Esophagus squamous epithelium (tissue), 5 donors: ENCODE data around the gene TMEM63B. TPM values are rescaled to one million over a fixed set of nuclear protein-coding genes. Genes with fewer than 3 reads are reported as not detected.

Experiments
- DNase-seq: peaks from one replicate; lab custom pipeline; 2025; lab: John Stamatoyannopoulos, UW
- H3K27ac ChIP-seq, 4 donors: fragments of 200-600 bp; sonication (generic); one replicate each; pipeline ENCODE4 v1.5.1; 2016 to 2019; ENCODE audit warnings: mild to moderate bottlenecking in 1 of 4
- H3K27me3 ChIP-seq, 4 donors: fragments of 200-600 bp; sonication (generic); 1 replicate in 3 of 4; 2 replicates in 1 of 4; pipeline versions ENCODE4 v1.5.1 to v1.6.0; 2017 to 2021; ENCODE audit warnings: antibody characterized with exemption in 1 of 4
- H3K36me3 ChIP-seq, 3 donors: fragments of 200-600 bp; sonication (generic); one replicate each; pipeline ENCODE4 v1.5.1; 2016 to 2019
- H3K4me1 ChIP-seq, 3 donors: fragments of 200-600 bp; sonication (generic); one replicate each; pipeline ENCODE4 v1.5.1; 2017 to 2019
- H3K4me3 ChIP-seq, 4 donors: fragments of 200-600 bp; sonication (generic); 1 replicate in 3 of 4; 2 replicates in 1 of 4; pipeline ENCODE4 v1.5.1; 2016 to 2019; ENCODE audit warnings: mild to moderate bottlenecking in 2 of 4, moderate library complexity in 1 of 4
- H3K9me3 ChIP-seq, 3 donors: fragments of 200-600 bp; sonication (generic); one replicate each; pipeline ENCODE4 v1.5.1; 2016 to 2019
- CTCF ChIP-seq, 6 experiments: fragments of 450-650 bp in 4 of 6; fragments of 200-600 bp in 2 of 6; sonication (generic) in 2 of 6; IDR thresholded peaks; one replicate each; pipeline ENCODE4 v1.5.1; 2016 to 2019; ENCODE audit warnings: antibody characterized with exemption in 6 of 6, mild to moderate bottlenecking in 4 of 6, moderate library complexity in 4 of 6
- POLR2A ChIP-seq, 4 donors: fragments of 450-650 bp; IDR thresholded peaks; one replicate each; pipeline ENCODE4 v1.6.1; 2017; ENCODE audit warnings: antibody characterized with exemption in 4 of 4, mild to moderate bottlenecking in 4 of 4, moderate library complexity in 3 of 4
- WGBS, 2 donors: methylation state at CpG; one replicate each; pipeline ENCODE4 v1.1.5; 2018; 5-methylcytosine and 5-hydroxymethylcytosine counted together
- intact Hi-C: fragments of 100-400 bp; cut with DNase I; formaldehyde crosslinking; loops from one replicate; pipeline ENCODE4 v1.15.0; 2022
- total RNA-seq, 4 donors: library from RNA; depleted of rRNA; stranded (reverse); fragments of >200 nt; gene quantifications; one replicate each; pipeline ENCODE4 v1.1.0, GENCODE V29; 2016
- donor health status: DM: yes; HTN: yes; CAD: no.

The TMEM63B gene
- total RNA-seq, 4 donors from 2014 or later: 27.8 to 56.3 (median 45.5) TPM

- intact Hi-C loops: no loop called here
- WGBS, 2 donors: 85 to 90% methylated on average over 2 of the region's 2 CpGs
- H3K4me1 ChIP-seq: peaks cover 25 to 86% (median 48%) of the 10 kb centered on the region in 3 donors
- TF ChIP-seq CTCF (IDR thresholded peaks at IDR 0.05): no peak
- no peak for TF ChIP-seq POLR2A (IDR thresholded peaks at IDR 0.05)
- no peak for DNase-seq
- H3K27ac ChIP-seq: peak overlapping the region in 3 of 4 donors; percentile 39 to 57 (median 49)
- no peaks in the 10 kb centered on the region for H3K27me3 ChIP-seq
- no peaks in the 10 kb centered on the region for H3K36me3 ChIP-seq
- no peak overlapping the region for H3K4me3 ChIP-seq
- H3K9me3 ChIP-seq: no peaks in the 10 kb centered on the region
Measured at GRCh38 chr6:44123544-44123943, 3.8 kb upstream of the TMEM63B start.

GRCh38 chr6:44126320-44127149, 819 bp upstream of the TMEM63B start:
- Histone ChIP-seq H3K27me3 (no peaks in the 10 kb centered on the region), H3K4me3 (peak overlapping the region; percentile 87 to 98 (median 96)), H3K9me3 (no peaks in the 10 kb centered on the region), H3K4me1 (peaks cover 26 to 72% (median 35%) of the 10 kb centered on the region in 3 donors), H3K36me3 (no peaks in the 10 kb centered on the region), H3K27ac (peak overlapping the region; percentile 91 to 98 (median 94))
- no peak for DNase-seq
- 1 to 2% methylated on average over 24 to 29 of the region's 31 CpGs for WGBS, 2 donors
- intact Hi-C loops: no loop called here
- TF ChIP-seq CTCF (IDR thresholded peaks at IDR 0.05) (no peak), POLR2A (IDR thresholded peaks at IDR 0.05) (no peak)

- DNase-seq: no peak
- H3K4me3 ChIP-seq: peak overlapping the region; percentile 87 to 98 (median 96)
- intact Hi-C loops: no loop called here
- no peaks in the 10 kb centered on the region for H3K27me3 ChIP-seq
- H3K4me1 ChIP-seq: peaks cover 11 to 72% (median 42%) of the 10 kb centered on the region in 3 donors
- H3K36me3 ChIP-seq: no peaks in the 10 kb centered on the region
- 12% methylated on average over 10 of the region's 49 CpGs; no CpG with 5 or more reads in 1 of the 2 donors for WGBS, 2 donors
- no peaks in the 10 kb centered on the region for H3K9me3 ChIP-seq
- no peak for TF ChIP-seq POLR2A (IDR thresholded peaks at IDR 0.05)
- peak in 3 of 6 experiments; percentile 13 to 42 (median 30) for TF ChIP-seq CTCF (IDR thresholded peaks at IDR 0.05)
- H3K27ac ChIP-seq: peak overlapping the region; percentile 91 to 98 (median 94)
Measured at GRCh38 chr6:44128020-44128917, 915 bp downstream of the TMEM63B start.

- no peak overlapping the region for H3K4me3 ChIP-seq
- H3K36me3 ChIP-seq: peaks cover 0 to 10% (median 4%) of the 10 kb centered on the region in 3 donors
- H3K9me3 ChIP-seq: no peaks in the 10 kb centered on the region
- intact Hi-C loops: no loop called here
- peaks cover 11 to 69% (median 38%) of the 10 kb centered on the region in 3 donors for H3K4me1 ChIP-seq
- no peak for DNase-seq
- 74 to 75% methylated on average over 2 of the region's 2 CpGs for WGBS, 2 donors
- H3K27ac ChIP-seq: no peak overlapping the region
- H3K27me3 ChIP-seq: no peaks in the 10 kb centered on the region
- TF ChIP-seq POLR2A (IDR thresholded peaks at IDR 0.05) (no peak), CTCF (IDR thresholded peaks at IDR 0.05) (no peak)
Measured at GRCh38 chr6:44129841-44130322, 2.5 kb downstream of the TMEM63B start.
